Tibial nerve (tissue), 4 donors: Measurements from ENCODE around the gene ZC2HC1C. TPM values are rescaled to one million over a fixed set of nuclear protein-coding genes. Genes with fewer than 3 reads are reported as not detected.

Experiments
- DNase-seq, 2 donors: peaks; one replicate each; pipeline ENCODE4 v3.0.0-alpha.2; 2019; ENCODE audit warnings: low spot score in 2 of 2
- H3K27ac ChIP-seq, 4 donors: fragments of 200-600 bp; sonication (generic) in 3 of 4; one replicate each; pipeline ENCODE4 v1.5.1; 2017 to 2019; ENCODE audit warnings: mild to moderate bottlenecking in 1 of 4
- H3K27me3 ChIP-seq, 2 donors: fragments of 200-600 bp; sonication (generic) in 1 of 2; one replicate each; pipeline versions ENCODE4 v1.5.1 to v1.6.0; 2017 to 2019
- H3K36me3 ChIP-seq, 3 donors: fragments of 200-600 bp; sonication (generic); one replicate each; pipeline ENCODE4 v1.5.1; 2018 to 2019
- H3K4me1 ChIP-seq, 4 donors: fragments of 200-600 bp; sonication (generic) in 3 of 4; one replicate each; pipeline ENCODE4 v1.5.1; 2017 to 2019
- H3K4me3 ChIP-seq, 4 donors: fragments of 200-600 bp; sonication (generic) in 3 of 4; one replicate each; pipeline ENCODE4 v1.5.1; 2017 to 2019; ENCODE audit warnings: mild to moderate bottlenecking in 1 of 4, moderate library complexity in 1 of 4
- H3K9me3 ChIP-seq, 4 donors: fragments of 200-600 bp; sonication (generic) in 3 of 4; one replicate each; pipeline ENCODE4 v1.5.1; 2017 to 2019
- EP300 ChIP-seq, 2 donors: sonication (generic); formaldehyde crosslinking; IDR thresholded peaks; one replicate each; pipeline ENCODE4 v1.6.1; 2017; ENCODE audit warnings: antibody characterized with exemption in 2 of 2, mild to moderate bottlenecking in 1 of 2
- POLR2A ChIP-seq, 2 donors: fragments of 450-650 bp; IDR thresholded peaks; one replicate each; pipeline ENCODE4 v1.6.1; 2017; ENCODE audit warnings: antibody characterized with exemption in 2 of 2, mild to moderate bottlenecking in 2 of 2, moderate library complexity in 2 of 2
- WGBS, 2 donors: methylation state at CpG; one replicate each; pipeline ENCODE4 v1.1.5; 2018; 5-methylcytosine and 5-hydroxymethylcytosine counted together
- total RNA-seq, 4 donors: library from RNA; depleted of rRNA; stranded (reverse); fragments of >200 nt; gene quantifications; one replicate each; pipeline ENCODE4 v1.1.0, GENCODE V29; 2016
- TF ChIP-seq, protein P1 (sequence below), 5 experiments: fragments of 200-600 bp in 3 of 5; fragments of 450-650 bp in 2 of 5; sonication (generic) in 3 of 5; IDR thresholded peaks; one replicate each; pipeline ENCODE4 v1.5.1; 2016 to 2019; ENCODE audit warnings: antibody characterized with exemption in 5 of 5, mild to moderate bottlenecking in 3 of 5, moderate library complexity in 2 of 5

Gene ZC2HC1C
- total RNA-seq, 4 donors from 2014 or later = 0.78 to 3.1 (median 1.2) TPM

DNA sequence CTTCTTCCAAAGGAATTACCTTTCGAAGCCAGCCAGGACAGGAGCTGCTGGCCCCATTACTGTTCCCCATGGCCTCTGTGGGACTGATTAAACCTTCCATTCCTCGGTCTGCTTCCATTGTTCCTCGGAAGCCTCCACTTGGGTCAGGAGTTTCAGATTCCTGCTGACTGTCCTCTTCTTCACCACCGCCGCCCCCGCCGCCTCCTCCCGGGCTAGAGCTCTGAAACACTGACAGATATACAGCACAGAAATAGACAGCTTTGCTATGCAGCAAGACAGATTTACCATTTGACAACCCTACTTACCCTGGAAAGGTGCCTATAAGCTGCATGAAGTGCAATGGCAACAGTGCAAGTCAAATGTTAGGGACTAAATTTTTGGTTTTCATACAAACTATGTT lies 21.8 kb downstream of the ZC2HC1C start:
- no peak overlapping the region for H3K27ac ChIP-seq
- no peaks in the 10 kb centered on the region for H3K9me3 ChIP-seq
- H3K27me3 ChIP-seq = no peaks in the 10 kb centered on the region
- peaks cover 6 to 100% (median 19%) of the 10 kb centered on the region in 3 donors for H3K36me3 ChIP-seq
- WGBS, 2 donors = 82 to 87% methylated on average over 8 of the region's 8 CpGs
- no peak for DNase-seq
- no peaks in the 10 kb centered on the region for H3K4me1 ChIP-seq
- no peak overlapping the region for H3K4me3 ChIP-seq
- TF ChIP-seq POLR2A (IDR thresholded peaks at IDR 0.05) (no peak), EP300 (IDR thresholded peaks at IDR 0.05) (no peak)
- TF ChIP-seq, protein P1, sequence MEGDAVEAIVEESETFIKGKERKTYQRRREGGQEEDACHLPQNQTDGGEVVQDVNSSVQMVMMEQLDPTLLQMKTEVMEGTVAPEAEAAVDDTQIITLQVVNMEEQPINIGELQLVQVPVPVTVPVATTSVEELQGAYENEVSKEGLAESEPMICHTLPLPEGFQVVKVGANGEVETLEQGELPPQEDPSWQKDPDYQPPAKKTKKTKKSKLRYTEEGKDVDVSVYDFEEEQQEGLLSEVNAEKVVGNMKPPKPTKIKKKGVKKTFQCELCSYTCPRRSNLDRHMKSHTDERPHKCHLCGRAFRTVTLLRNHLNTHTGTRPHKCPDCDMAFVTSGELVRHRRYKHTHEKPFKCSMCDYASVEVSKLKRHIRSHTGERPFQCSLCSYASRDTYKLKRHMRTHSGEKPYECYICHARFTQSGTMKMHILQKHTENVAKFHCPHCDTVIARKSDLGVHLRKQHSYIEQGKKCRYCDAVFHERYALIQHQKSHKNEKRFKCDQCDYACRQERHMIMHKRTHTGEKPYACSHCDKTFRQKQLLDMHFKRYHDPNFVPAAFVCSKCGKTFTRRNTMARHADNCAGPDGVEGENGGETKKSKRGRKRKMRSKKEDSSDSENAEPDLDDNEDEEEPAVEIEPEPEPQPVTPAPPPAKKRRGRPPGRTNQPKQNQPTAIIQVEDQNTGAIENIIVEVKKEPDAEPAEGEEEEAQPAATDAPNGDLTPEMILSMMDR (IDR thresholded peaks at IDR 0.05) = no peak

DNA sequence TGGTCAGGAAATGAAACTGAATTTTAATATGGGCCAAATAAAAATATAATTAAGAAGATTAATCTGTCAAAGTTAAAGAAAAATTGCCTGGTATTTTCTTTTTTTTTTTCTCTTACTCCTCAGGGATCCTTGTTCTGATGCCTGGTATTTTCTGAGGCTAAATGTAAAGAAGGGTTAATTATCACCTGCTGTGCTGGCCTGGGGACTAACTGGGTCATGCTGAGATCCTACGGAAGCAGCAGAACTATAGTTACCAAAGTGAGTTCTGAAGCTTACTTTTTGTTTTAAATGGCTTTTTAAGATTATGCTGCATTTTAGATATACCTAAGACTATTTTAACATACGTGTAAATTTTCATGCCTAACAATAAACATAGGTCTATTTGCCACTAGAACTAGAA lies 23.3 kb downstream of the ZC2HC1C start:
- WGBS, 2 donors = 75 to 77% methylated on average over 2 of the region's 2 CpGs
- peaks cover 3 to 100% (median 18%) of the 10 kb centered on the region in 3 donors for H3K36me3 ChIP-seq
- no peak for TF ChIP-seq EP300 (IDR thresholded peaks at IDR 0.05)
- TF ChIP-seq, protein P1 (IDR thresholded peaks at IDR 0.05) = no peak
- no peak for TF ChIP-seq POLR2A (IDR thresholded peaks at IDR 0.05)

DNA sequence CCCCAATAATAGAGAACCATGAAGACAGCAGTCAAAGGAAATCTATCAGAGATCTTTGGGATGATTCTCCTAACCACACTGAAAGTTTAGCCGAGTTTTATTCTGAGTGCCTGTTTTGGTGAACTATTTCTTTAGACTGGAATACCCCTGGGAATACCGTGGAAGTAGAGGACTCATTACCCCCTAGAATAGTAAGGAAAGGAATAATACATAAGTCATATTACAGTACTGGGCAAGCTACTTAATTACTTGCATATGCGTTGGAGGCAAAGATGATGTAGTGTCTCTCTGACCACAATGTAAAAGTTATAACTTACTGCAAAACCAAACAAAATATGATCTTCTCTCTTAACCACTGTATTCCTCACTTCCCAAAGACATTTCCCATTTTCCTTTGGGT lies 25.5 kb downstream of the ZC2HC1C start:
- H3K36me3 ChIP-seq = peaks cover 3 to 100% (median 12%) of the 10 kb centered on the region in 3 donors
- DNase-seq = no peak
- WGBS, 2 donors = 83 to 84% methylated on average over 3 of the region's 3 CpGs
- no peak overlapping the region for H3K4me3 ChIP-seq
- H3K27me3 ChIP-seq = no peaks in the 10 kb centered on the region
- H3K4me1 ChIP-seq = no peaks in the 10 kb centered on the region
- TF ChIP-seq POLR2A (IDR thresholded peaks at IDR 0.05) (no peak), EP300 (IDR thresholded peaks at IDR 0.05) (no peak)
- TF ChIP-seq, protein P1 (IDR thresholded peaks at IDR 0.05) = no peak
- H3K9me3 ChIP-seq = no peaks in the 10 kb centered on the region
- H3K27ac ChIP-seq = no peak overlapping the region

More for the DNA sequence above, 23.3 kb downstream of the ZC2HC1C start:
- no peaks in the 10 kb centered on the region for H3K9me3 ChIP-seq
- H3K4me3 ChIP-seq = no peak overlapping the region
- DNase-seq = no peak
- H3K27me3 ChIP-seq = no peaks in the 10 kb centered on the region
- H3K4me1 ChIP-seq = no peaks in the 10 kb centered on the region
- no peak overlapping the region for H3K27ac ChIP-seq

DNA sequence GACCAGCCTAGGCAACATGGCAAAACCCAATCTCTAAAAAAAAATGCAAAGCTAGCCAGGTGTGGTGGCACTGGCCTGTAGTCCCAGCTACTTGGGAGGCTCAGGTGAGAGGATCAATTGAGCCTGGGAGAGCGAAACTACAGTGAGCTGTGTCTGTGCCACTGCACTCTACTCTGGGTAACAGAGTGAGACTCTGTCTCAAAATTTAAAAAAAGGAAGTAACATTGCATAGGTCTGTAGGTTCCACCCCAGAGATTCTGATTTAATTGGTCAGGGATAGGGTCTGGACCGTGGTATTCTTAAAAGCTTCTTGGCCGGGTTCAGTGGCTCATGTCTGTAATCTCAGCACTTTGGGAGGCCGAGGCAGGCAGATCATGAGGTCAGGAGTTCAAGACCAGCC lies 26.2 kb downstream of the ZC2HC1C start:
- Histone ChIP-seq H3K4me3 (no peak overlapping the region), H3K27me3 (no peaks in the 10 kb centered on the region), H3K27ac (no peak overlapping the region), H3K4me1 (no peaks in the 10 kb centered on the region), H3K36me3 (peaks cover 3 to 99% (median 12%) of the 10 kb centered on the region in 3 donors), H3K9me3 (no peaks in the 10 kb centered on the region)
- no peak for DNase-seq
- TF ChIP-seq EP300 (IDR thresholded peaks at IDR 0.05) (no peak), POLR2A (IDR thresholded peaks at IDR 0.05) (no peak)
- TF ChIP-seq, protein P1 (IDR thresholded peaks at IDR 0.05) = no peak
- WGBS, 2 donors = 84 to 89% methylated on average over 4 of the region's 4 CpGs

DNA sequence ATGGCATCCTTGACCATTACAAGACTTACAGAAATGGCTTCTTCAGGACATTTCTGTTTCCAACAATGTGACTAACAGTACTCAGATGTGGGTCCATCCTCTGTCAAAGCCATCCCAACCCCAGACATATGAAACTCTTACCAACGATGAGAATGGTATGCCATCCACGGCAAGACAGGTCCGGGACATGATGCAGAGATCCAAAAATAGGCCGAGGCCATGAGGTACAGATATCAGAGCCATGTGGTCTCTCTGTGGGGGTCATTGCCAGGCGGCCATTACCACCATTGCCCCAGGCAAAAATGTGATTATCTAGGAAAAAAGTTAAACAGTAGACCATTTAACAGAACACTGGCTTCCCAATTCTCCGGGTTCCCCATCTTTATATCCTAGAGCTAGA lies 27.5 kb downstream of the ZC2HC1C start:
- no peak for DNase-seq
- Histone ChIP-seq H3K4me3 (no peak overlapping the region), H3K36me3 (peaks cover 3 to 99% (median 12%) of the 10 kb centered on the region in 3 donors), H3K27me3 (no peaks in the 10 kb centered on the region), H3K27ac (no peak overlapping the region), H3K4me1 (no peaks in the 10 kb centered on the region), H3K9me3 (no peaks in the 10 kb centered on the region)
- 62 to 64% methylated on average over 6 of the region's 6 CpGs for WGBS, 2 donors
- no peak for TF ChIP-seq POLR2A (IDR thresholded peaks at IDR 0.05)
- TF ChIP-seq, protein P1 (IDR thresholded peaks at IDR 0.05) = no peak
- TF ChIP-seq EP300 (IDR thresholded peaks at IDR 0.05) = no peak
